Prostate gland (tissue), 2 donors: Measurements from ENCODE around the gene DISP3.

Experiments
- CTCF ChIP-seq, 4 experiments: fragments of 200-600 bp in 2 of 4; fragments of 450-650 bp in 2 of 4; sonication (generic) in 2 of 4; IDR thresholded peaks; 1 replicate in 3 of 4; 2 replicates in 1 of 4; pipeline ENCODE4 v1.5.1; 2016 to 2019; ENCODE audit warnings: antibody characterized with exemption in 4 of 4, mild to moderate bottlenecking in 2 of 4, moderate library complexity in 2 of 4
- POLR2A ChIP-seq: fragments of 450-650 bp; IDR thresholded peaks from one replicate; pipeline ENCODE4 v1.6.1; 2016; ENCODE audit warnings: antibody characterized with exemption, mild to moderate bottlenecking
- POLR2AphosphoS5 ChIP-seq: sonication (generic); formaldehyde crosslinking; IDR thresholded peaks from one replicate; pipeline ENCODE4 v1.6.1; 2017; ENCODE audit warnings: antibody characterized with exemption

- no peak for TF ChIP-seq CTCF (IDR thresholded peaks at IDR 0.05)
- TF ChIP-seq POLR2A: no peak
- TF ChIP-seq POLR2AphosphoS5: no peak
These were observed 25.6 kb downstream of the DISP3 start for GRCh38 chr1:11504599-11504998.
